Smooth muscle cell (in vitro differentiated cells): ENCODE measurements around the gene DBP. TPM values are rescaled to one million over a fixed set of nuclear protein-coding genes. Genes with fewer than 3 reads are reported as not detected.
A peak's percentile ranks its signal among the peaks of the same experiment; 100 is the strongest.

ENCODE experiments used
- DNase-seq: peaks from one replicate; lab custom pipeline; 2025; ENCODE audit not compliant: unreplicated experiment; lab: John Stamatoyannopoulos, UW
- H2AFZ ChIP-seq: fragments of 200-600 bp; sonication (generic); 2 replicates; pipeline ENCODE4 v1.6.0; 2016; ENCODE audit warnings: antibody characterized with exemption, low read depth, mild to moderate bottlenecking
- H3F3A ChIP-seq: fragments of 200-600 bp; sonication (generic); 2 replicates; pipeline ENCODE4 v1.6.0; 2017; ENCODE audit warnings: antibody characterized with exemption, low read depth
- H3K27ac ChIP-seq: fragments of 200-600 bp; sonication (generic); 2 replicates; pipeline ENCODE4 v1.5.1; 2016; ENCODE audit warnings: low read depth, mild to moderate bottlenecking
- H3K27me3 ChIP-seq: fragments of 200-600 bp; sonication (generic); 2 replicates; pipeline ENCODE4 v1.6.1; 2016; ENCODE audit warnings: low read depth, mild to moderate bottlenecking
- H3K36me3 ChIP-seq: fragments of 200-600 bp; sonication (generic); 2 replicates; pipeline ENCODE4 v1.5.1; 2016; ENCODE audit warnings: low read depth
- H3K4me1 ChIP-seq: fragments of 200-600 bp; sonication (generic); 2 replicates; pipeline ENCODE4 v1.5.1; 2016; ENCODE audit warnings: low read depth
- H3K4me2 ChIP-seq: fragments of 200-600 bp; sonication (generic); 2 replicates; pipeline ENCODE4 v1.6.0; 2016; ENCODE audit warnings: mild to moderate bottlenecking
- H3K4me3 ChIP-seq: fragments of 200-600 bp; sonication (generic); 2 replicates; pipeline ENCODE4 v1.5.1; 2016; ENCODE audit warnings: mild to moderate bottlenecking
- H3K79me2 ChIP-seq: fragments of 200-600 bp; sonication (generic); 2 replicates; pipeline ENCODE4 v1.6.0; 2016; ENCODE audit warnings: low read depth, mild to moderate bottlenecking
- H3K9ac ChIP-seq: fragments of 200-600 bp; sonication (generic); 2 replicates; pipeline ENCODE4 v1.6.0; 2016; ENCODE audit warnings: low read depth
- H3K9me3 ChIP-seq: fragments of 200-600 bp; sonication (generic); replicated peaks from 2 replicates; pipeline ENCODE4 v1.5.1; 2016; ENCODE audit warnings: low read depth
- H4K20me1 ChIP-seq: fragments of 200-600 bp; sonication (generic); 2 replicates; pipeline ENCODE4 v1.6.0; 2016; ENCODE audit warnings: low read depth
- CTCF ChIP-seq: fragments of 200-600 bp; sonication (generic); IDR thresholded peaks from 2 replicates; pipeline ENCODE4 v1.5.1; 2017; ENCODE audit warnings: borderline replicate concordance, mild to moderate bottlenecking, antibody characterized with exemption; ENCODE audit not compliant: insufficient read depth, poor library complexity, severe bottlenecking
- WGBS: methylation state at CpG from one replicate; pipeline ENCODE4 v1.1.7; 2016; ENCODE audit warnings: low lambda C conversion rate; 5-methylcytosine and 5-hydroxymethylcytosine counted together
- polyA plus RNA-seq: library from polyadenylated mRNA; unstranded; fragments of >200 nt; fragmentation: Nextera tagmentation; extraction: Ambion mirVana; gene quantifications from 2 replicates; pipeline ENCODE4 v1.2.1, GENCODE V29; 2016
- total RNA-seq: library from RNA; depleted of rRNA; stranded (reverse); fragments of >200 nt; gene quantifications from 2 replicates; pipeline ENCODE4 v1.2.3, GENCODE V29; 2014

DBP gene
- total and polyA plus RNA-seq, 2 experiments from 2014 or later = 3.5 to 6.9 TPM

DNA sequence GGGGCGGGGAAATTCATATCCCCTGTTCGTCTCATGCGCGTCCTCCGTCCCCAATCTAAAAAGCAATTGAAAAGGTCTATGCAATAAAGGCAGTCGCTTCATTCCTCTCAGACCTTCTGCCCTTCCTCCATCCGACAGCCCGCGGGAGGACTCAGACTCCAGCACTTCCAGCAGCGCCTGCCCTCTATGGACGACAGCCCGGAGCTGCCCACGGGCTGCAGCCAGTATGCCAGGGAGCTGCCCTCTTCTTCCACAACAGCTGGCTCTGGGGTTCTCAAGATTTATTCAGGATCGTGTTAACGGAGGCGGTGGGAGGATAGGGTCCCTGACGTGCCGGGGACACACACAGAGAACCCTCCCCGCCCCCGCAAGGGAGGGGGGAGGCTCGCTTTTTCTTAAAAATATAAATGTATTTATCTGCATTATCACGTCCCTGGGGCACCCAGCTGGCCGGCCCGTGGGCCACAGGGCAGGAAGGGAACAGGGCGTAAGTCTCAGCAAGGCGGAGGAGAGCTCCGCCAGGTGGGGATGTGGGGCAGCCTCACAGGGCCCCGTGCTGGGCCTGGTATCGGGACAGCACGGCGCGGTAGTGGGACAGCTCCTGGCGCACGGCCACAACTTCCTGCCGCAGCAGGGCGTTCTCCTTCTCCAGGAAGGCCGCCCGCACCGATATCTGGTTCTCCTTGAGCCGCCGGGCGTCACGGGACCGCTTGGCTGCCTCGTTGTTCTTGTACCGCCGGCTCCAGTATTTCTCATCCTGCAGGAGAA, 6.7 kb downstream of the DBP start:
- peak; percentile 37 for DNase-seq
- H3K27me3 ChIP-seq = no peaks in the 10 kb centered on the region
- WGBS = 1% methylated on average over 47 of the region's 47 CpGs
- H3K36me3 ChIP-seq = no peaks in the 10 kb centered on the region
- H3K27ac ChIP-seq = no peak overlapping the region
- no peaks in the 10 kb centered on the region for H3K79me2 ChIP-seq
- no peak overlapping the region for H3K9ac ChIP-seq
- H3K9me3 ChIP-seq = no peaks in the 10 kb centered on the region
- H2AFZ ChIP-seq = no peak overlapping the region
- H4K20me1 ChIP-seq = no peaks in the 10 kb centered on the region
- H3K4me2 ChIP-seq = peak overlapping the region; percentile 93
- no peak for TF ChIP-seq CTCF
- peaks cover 5% of the 10 kb centered on the region for H3F3A ChIP-seq
- H3K4me3 ChIP-seq = peak overlapping the region; percentile 45
- peaks cover 15% of the 10 kb centered on the region for H3K4me1 ChIP-seq

DNA sequence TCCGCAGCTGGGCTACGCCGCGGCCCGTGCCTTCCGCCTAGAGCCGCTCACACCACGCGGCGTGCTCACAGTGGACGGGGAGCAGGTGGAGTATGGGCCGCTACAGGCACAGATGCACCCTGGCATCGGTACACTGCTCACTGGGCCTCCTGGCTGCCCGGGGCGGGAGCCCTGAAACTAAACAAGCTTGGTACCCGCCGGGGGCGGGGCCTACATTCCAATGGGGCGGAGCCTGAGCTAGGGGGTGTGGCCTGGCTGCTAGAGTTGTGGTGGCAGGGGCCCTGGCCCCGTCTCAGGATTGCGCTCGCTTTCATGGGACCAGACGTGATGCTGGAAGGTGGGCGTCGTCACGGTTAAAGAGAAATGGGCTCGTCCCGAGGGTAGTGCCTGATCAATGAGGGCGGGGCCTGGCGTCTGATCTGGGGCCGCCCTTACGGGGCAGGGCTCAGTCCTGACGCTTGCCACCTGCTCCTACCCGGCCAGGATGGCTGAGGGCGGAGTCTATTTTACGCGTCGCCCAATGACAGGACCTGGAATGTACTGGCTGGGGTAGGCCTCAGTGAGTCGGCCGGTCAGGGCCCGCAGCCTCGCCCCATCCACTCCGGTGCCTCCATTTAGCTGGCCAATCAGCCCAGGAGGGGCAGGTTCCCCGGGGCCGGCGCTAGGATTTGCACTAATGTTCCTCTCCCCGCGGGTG, 7.4 kb downstream of the DBP start:
- no peak for TF ChIP-seq CTCF
- no peak for DNase-seq
- no peak overlapping the region for H3K27ac ChIP-seq
- H3F3A ChIP-seq = peaks cover under 1% of the 10 kb centered on the region
- no peaks in the 10 kb centered on the region for H3K27me3 ChIP-seq
- WGBS = 26% methylated on average over 47 of the region's 48 CpGs
- no peaks in the 10 kb centered on the region for H4K20me1 ChIP-seq
- peak overlapping the region; percentile 93 for H3K4me2 ChIP-seq
- H2AFZ ChIP-seq = no peak overlapping the region
- no peaks in the 10 kb centered on the region for H3K9me3 ChIP-seq
- peak overlapping the region; percentile 45 for H3K4me3 ChIP-seq
- H3K79me2 ChIP-seq = no peaks in the 10 kb centered on the region
- H3K36me3 ChIP-seq = no peaks in the 10 kb centered on the region
- no peak overlapping the region for H3K9ac ChIP-seq
- peaks cover 22% of the 10 kb centered on the region for H3K4me1 ChIP-seq

GRCh38 chr19:48629297-48629598, 7.9 kb downstream of the DBP start:
- no peaks in the 10 kb centered on the region for H3F3A ChIP-seq
- no peak overlapping the region for H3K4me2 ChIP-seq
- 89% methylated on average over 22 of the region's 22 CpGs for WGBS
- no peak overlapping the region for H2AFZ ChIP-seq
- H3K36me3 ChIP-seq = no peaks in the 10 kb centered on the region
- H3K27me3 ChIP-seq = no peaks in the 10 kb centered on the region
- H4K20me1 ChIP-seq = no peaks in the 10 kb centered on the region
- H3K27ac ChIP-seq = no peak overlapping the region
- no peaks in the 10 kb centered on the region for H3K79me2 ChIP-seq
- DNase-seq = no peak
- no peak overlapping the region for H3K9ac ChIP-seq
- no peaks in the 10 kb centered on the region for H3K9me3 ChIP-seq
- no peak overlapping the region for H3K4me3 ChIP-seq
- TF ChIP-seq CTCF = no peak
- H3K4me1 ChIP-seq = peaks cover 25% of the 10 kb centered on the region
